ENCODE results near the gene SCAPER. TPM values are rescaled to one million over a fixed set of nuclear protein-coding genes. Genes with fewer than 3 reads are reported as not detected.

Gene SCAPER
- total RNA-seq, 2 experiments from 2014 or later, result 10.4 to 22.3 TPM

- DNase-seq (ENCODE audit: low spot score), result no peak
- ChIA-PET POLR2A (no interaction called here), CTCF (ENCODE audit: unreplicated experiment) (no interaction called here)
- no peak overlapping the region for H3K4me2 ChIP-seq (ENCODE audit: low read length)
- BruUV-seq (replicated peaks), result no TSS peak
- no peak overlapping the region for H3K27ac ChIP-seq (ENCODE audit: low read depth, low read length, poor library complexity, severe bottlenecking)
- no peaks in the 10 kb centered on the region for H4K20me1 ChIP-seq (ENCODE audit: insufficient read depth, low read length)
- no peak overlapping the region for H2AFZ ChIP-seq (ENCODE audit: low read length)
- no peak overlapping the region for H3K4me3 ChIP-seq (ENCODE audit: low read depth, low read length, poor library complexity, severe bottlenecking)
- no peaks in the 10 kb centered on the region for H3K4me1 ChIP-seq (ENCODE audit: insufficient read depth, low read length, poor library complexity, severe bottlenecking)
- no peaks in the 10 kb centered on the region for H3K9me3 ChIP-seq (ENCODE audit: low read length)
- intact Hi-C loops (cut with micrococcal nuclease; ENCODE audit: unreplicated experiment), result no loop called here
- H3K9me2 ChIP-seq (ENCODE audit: insufficient read depth, low read length), result no peaks in the 10 kb centered on the region
- TF ChIP-seq EZH2phosphoT487 (IDR thresholded peaks at IDR 0.05; ENCODE audit: borderline replicate concordance, low read depth, low read length) (no peak), CTCF (conservative IDR thresholded peaks at IDR 0.05; ENCODE audit: low read length) (no peak)
- no peaks in the 10 kb centered on the region for H3K79me2 ChIP-seq (ENCODE audit: insufficient read depth, low read depth, low read length)
- no peaks in the 10 kb centered on the region for H3K36me3 ChIP-seq (ENCODE audit: insufficient read depth, low read length)
Observed at GRCh38 chr15:76839173-76839572, 66.0 kb downstream of the SCAPER start.

- DNase-seq (ENCODE audit: low spot score), result no peak
- ChIA-PET CTCF (ENCODE audit: unreplicated experiment) (no interaction called here), POLR2A (no interaction called here)
- H3K9me2 ChIP-seq (ENCODE audit: insufficient read depth, low read length), result no peaks in the 10 kb centered on the region
- no peaks in the 10 kb centered on the region for H3K79me2 ChIP-seq (ENCODE audit: insufficient read depth, low read depth, low read length)
- intact Hi-C loops (cut with micrococcal nuclease; ENCODE audit: unreplicated experiment), result no loop called here
- no peaks in the 10 kb centered on the region for H3K4me1 ChIP-seq (ENCODE audit: insufficient read depth, low read length, poor library complexity, severe bottlenecking)
- BruUV-seq (replicated peaks), result no TSS peak
- H3K9me3 ChIP-seq (ENCODE audit: low read length), result no peaks in the 10 kb centered on the region
- no peaks in the 10 kb centered on the region for H3K36me3 ChIP-seq (ENCODE audit: insufficient read depth, low read length)
- H3K27ac ChIP-seq (ENCODE audit: low read depth, low read length, poor library complexity, severe bottlenecking), result no peak overlapping the region
- no peak overlapping the region for H3K4me2 ChIP-seq (ENCODE audit: low read length)
- TF ChIP-seq EZH2phosphoT487 (IDR thresholded peaks at IDR 0.05; ENCODE audit: borderline replicate concordance, low read depth, low read length), result no peak
- TF ChIP-seq CTCF (conservative IDR thresholded peaks at IDR 0.05; ENCODE audit: low read length), result no peak
- no peak overlapping the region for H2AFZ ChIP-seq (ENCODE audit: low read length)
- H3K4me3 ChIP-seq (ENCODE audit: low read depth, low read length, poor library complexity, severe bottlenecking), result no peak overlapping the region
- no peaks in the 10 kb centered on the region for H4K20me1 ChIP-seq (ENCODE audit: insufficient read depth, low read length)
Observed at GRCh38 chr15:76837474-76837873, 67.7 kb downstream of the SCAPER start.

GRCh38 chr15:76829939-76830338 lies 75.2 kb downstream of the SCAPER start:
- intact Hi-C loops (cut with micrococcal nuclease; ENCODE audit: unreplicated experiment), result no loop called here
- no peak for DNase-seq (ENCODE audit: low spot score)
- no peak overlapping the region for H3K4me2 ChIP-seq (ENCODE audit: low read length)
- H4K20me1 ChIP-seq (ENCODE audit: insufficient read depth, low read length), result no peaks in the 10 kb centered on the region
- CTCF ChIA-PET (ENCODE audit: unreplicated experiment), result no interaction called here
- H3K4me3 ChIP-seq (ENCODE audit: low read depth, low read length, poor library complexity, severe bottlenecking), result no peak overlapping the region
- H2AFZ ChIP-seq (ENCODE audit: low read length), result no peak overlapping the region
- H3K4me1 ChIP-seq (ENCODE audit: insufficient read depth, low read length, poor library complexity, severe bottlenecking), result no peaks in the 10 kb centered on the region
- no peaks in the 10 kb centered on the region for H3K36me3 ChIP-seq (ENCODE audit: insufficient read depth, low read length)
- no TSS peak for BruUV-seq (replicated peaks)
- TF ChIP-seq EZH2phosphoT487 (IDR thresholded peaks at IDR 0.05; ENCODE audit: borderline replicate concordance, low read depth, low read length) (no peak), CTCF (conservative IDR thresholded peaks at IDR 0.05; ENCODE audit: low read length) (no peak)
- H3K79me2 ChIP-seq (ENCODE audit: insufficient read depth, low read depth, low read length), result no peaks in the 10 kb centered on the region
- H3K27ac ChIP-seq (ENCODE audit: low read depth, low read length, poor library complexity, severe bottlenecking), result no peak overlapping the region
- no peaks in the 10 kb centered on the region for H3K9me3 ChIP-seq (ENCODE audit: low read length)
- POLR2A ChIA-PET, result no interaction called here
- H3K9me2 ChIP-seq (ENCODE audit: insufficient read depth, low read length), result no peaks in the 10 kb centered on the region

Measured in OCI-LY7 (cell line).